GM20431 (cell line): ENCODE results near the gene MAD2L1BP.

Experiments used
- in situ Hi-C: fragments of 300-500 bp; cut with MseI, MboI; formaldehyde crosslinking; loops from one replicate; pipeline ENCODE4 v1.15.0; 2020; ENCODE audit warnings: low sequenced_read_pairs; ENCODE audit not compliant: unreplicated experiment

MAD2L1BP gene

DNA sequence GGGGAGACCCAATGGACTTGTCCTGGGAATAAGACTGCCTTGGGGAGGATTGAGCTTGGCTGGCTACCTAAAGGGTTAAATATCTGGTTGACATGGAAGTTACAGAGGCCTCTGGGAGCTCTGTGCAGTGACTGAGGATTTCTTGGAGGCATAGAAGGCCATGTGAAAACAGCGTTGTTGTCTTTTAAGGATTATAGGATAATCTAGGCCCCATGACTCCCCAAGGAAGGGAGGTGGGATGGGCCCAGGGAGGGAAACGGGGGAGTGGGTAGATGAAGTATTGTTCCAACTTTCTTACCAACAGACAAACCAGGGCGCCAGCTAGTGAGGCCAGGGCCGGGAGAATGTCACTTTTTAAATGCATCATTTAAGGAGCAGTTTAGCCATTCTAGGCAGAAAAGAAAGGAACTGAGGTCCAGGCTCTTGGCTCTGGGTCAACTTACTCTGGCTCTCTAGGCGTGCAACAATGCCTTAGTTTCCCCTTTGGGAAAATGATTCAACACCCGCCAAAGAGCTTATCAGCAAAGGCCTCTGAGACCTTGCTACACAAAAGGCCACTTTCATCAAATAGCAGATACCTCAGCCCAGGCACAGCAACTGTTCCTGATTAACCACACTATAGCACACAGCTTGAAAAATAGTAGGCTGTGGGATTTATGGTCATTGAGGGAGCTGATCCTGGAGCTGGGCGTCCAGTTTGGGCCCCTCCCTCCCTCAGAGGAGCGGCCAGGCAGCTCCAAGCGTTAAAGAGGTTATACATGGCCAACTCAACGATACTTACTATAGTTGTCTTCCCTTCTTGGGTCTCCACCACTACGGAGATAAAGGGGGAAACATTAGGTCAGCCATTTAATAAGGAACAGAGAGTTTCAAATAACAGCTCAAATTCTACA lies 44.9 kb downstream of the MAD2L1BP start:
- in situ Hi-C loops = no loop called here

GRCh38 chr6:43681303-43681702 lies 45.7 kb downstream of the MAD2L1BP start:
- in situ Hi-C loops = no loop called here

- in situ Hi-C loops = no loop called here
Observed at GRCh38 chr6:43682724-43683429, 47.2 kb downstream of the MAD2L1BP start.

DNA sequence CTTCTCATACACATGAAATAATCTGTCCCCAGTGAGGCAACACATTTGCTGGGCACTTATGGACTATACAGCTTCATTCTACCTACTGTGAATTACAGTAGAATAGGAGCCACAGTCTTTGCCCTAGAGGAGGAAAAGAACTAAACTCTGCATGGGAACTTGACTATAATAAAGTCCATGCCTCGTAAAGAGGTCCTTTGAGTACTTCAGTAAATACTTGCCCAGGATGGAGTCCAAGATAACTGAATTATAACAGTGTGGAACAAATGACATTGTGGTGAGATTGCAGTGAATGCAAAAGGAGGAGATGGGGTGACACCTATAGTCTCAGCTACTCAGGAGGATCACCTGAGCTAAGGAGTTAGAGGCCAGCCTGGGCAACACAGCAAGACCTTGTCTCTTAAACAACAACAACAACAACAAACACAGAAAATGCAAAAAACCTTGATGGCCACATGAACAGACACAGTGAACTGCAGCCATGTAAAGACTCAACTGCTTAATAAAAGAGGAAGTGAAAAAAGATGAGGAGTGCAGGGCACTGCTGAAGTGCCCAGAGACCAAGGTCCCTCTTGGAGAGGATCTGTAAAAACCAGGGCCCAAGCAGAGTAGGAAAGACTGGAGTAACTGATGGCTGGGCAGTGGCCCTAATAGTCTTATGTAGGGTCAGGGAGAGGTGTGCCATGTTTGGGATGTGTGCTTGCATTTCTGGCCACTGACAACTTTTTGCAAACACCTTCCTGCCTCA lies 48.2 kb downstream of the MAD2L1BP start:
- in situ Hi-C loops = no loop called here

DNA sequence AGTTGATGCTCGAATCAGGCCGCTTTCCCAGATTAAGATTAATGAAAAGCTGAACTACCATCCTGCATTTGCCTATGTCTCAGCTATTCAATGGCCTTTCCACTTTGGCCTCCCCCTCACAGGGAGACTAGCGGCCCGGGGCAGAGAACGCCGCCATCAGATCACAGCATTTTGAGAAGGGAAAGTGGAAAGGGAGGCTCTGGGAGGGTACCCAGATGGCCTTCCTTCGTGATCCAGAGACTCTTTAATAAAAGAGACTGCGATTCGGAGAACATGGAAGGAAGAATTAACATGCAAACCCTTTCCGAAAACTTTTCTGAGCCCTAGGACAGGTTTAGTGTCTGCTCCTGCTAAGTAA lies 51.4 kb downstream of the MAD2L1BP start:
- in situ Hi-C loops = no loop called here

GRCh38 chr6:43687437-43688347 lies 52.1 kb downstream of the MAD2L1BP start, which contains the start of gene MRPS18A:
MRPS18A (minus strand) TSS chr6:43687791; CDS start chr6:43687779, 12 bp downstream.
- in situ Hi-C loops = no loop called here

- in situ Hi-C loops = no loop called here
Observed at GRCh38 chr6:43689421-43689820, 53.8 kb downstream of the MAD2L1BP start.
